Measurements from ENCODE around the gene SPACA6. TPM values are rescaled to one million over a fixed set of nuclear protein-coding genes. Genes with fewer than 3 reads are reported as not detected.

Gene SPACA6
- total and polyA plus RNA-seq, 9 of the 15 experiments (the other 6 are each of a cell fraction or from before 2014, with no cell fraction given), result 1.3 to 17.3 (median 6.2) TPM

DNA sequence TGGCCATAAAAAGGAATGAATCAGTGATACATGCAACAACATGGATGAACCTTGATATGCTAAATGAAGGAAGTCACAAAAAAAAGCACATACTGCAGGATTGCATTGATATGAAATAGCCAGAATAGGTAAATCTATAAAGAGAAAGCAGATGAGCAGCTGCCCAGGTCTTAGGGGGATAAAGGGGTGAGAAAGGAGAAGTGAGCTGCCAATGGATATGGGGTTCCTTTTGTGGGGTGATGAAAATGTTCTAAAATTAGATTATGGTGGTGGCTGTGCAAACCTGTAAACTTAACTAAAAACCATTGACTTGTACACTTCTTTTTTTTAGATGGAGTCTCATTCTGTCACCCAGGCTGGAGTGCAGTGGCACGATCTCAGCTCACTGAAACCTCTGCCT is 18.6 kb downstream of the SPACA6 start:
- DNase-seq (ENCODE audit: extremely low read depth in 1 of 4, low spot score in 3 of 4) (no peak), FAIRE-seq (no peak), ATAC-seq (no peak)
- Histone ChIP-seq H3K9me1 (ENCODE audit: control insufficient read depth, insufficient read depth, low read length) (no peaks in the 10 kb centered on the region), H3K9ac (ENCODE audit: insufficient read depth in 1 of 2, low read depth in 2 of 2, low read length in 2 of 2) (no peak overlapping the region), H3K27me3 (ENCODE audit: control insufficient read depth in 2 of 2, insufficient read depth in 2 of 2, low read length in 2 of 2) (peaks cover 0 to 3% of the 10 kb centered on the region in 2 experiments; a peak in 2 of 5 replicates), H3K4me3 (no peak overlapping the region), H3K36me3 (ENCODE audit: control insufficient read depth, insufficient read depth, low read length) (peaks cover 3% of the 10 kb centered on the region; the same call in 1 of the 3 replicates), H3K4me2 (ENCODE audit: insufficient read depth, low read length) (no peak overlapping the region), H3K27ac (ENCODE audit: extremely low read depth, low read depth, low read length) (no peak overlapping the region), H4K20me1 (replicated peaks; ENCODE audit: control insufficient read depth, insufficient read depth, low read length) (no peaks in the 10 kb centered on the region), H3K9me3 (replicated peaks; ENCODE audit: control insufficient read depth, insufficient read depth, low read depth, low read length) (no peaks in the 10 kb centered on the region), H3K4me1 (replicated peaks in 1 of 2; ENCODE audit: control insufficient read depth in 2 of 2, insufficient read depth in 2 of 2, low read length in 2 of 2) (peaks cover 0 to 13% of the 10 kb centered on the region in 2 experiments; a peak in 2 of 5 replicates), H2AFZ (ENCODE audit: low read depth, low read length) (no peak overlapping the region), H3K79me2 (ENCODE audit: control insufficient read depth, insufficient read depth, low read length) (no peaks in the 10 kb centered on the region)
- CTCF ChIA-PET (ENCODE audit: low intra/inter-chr PET ratio), result no interaction called here
- TF ChIP-seq, protein P1, sequence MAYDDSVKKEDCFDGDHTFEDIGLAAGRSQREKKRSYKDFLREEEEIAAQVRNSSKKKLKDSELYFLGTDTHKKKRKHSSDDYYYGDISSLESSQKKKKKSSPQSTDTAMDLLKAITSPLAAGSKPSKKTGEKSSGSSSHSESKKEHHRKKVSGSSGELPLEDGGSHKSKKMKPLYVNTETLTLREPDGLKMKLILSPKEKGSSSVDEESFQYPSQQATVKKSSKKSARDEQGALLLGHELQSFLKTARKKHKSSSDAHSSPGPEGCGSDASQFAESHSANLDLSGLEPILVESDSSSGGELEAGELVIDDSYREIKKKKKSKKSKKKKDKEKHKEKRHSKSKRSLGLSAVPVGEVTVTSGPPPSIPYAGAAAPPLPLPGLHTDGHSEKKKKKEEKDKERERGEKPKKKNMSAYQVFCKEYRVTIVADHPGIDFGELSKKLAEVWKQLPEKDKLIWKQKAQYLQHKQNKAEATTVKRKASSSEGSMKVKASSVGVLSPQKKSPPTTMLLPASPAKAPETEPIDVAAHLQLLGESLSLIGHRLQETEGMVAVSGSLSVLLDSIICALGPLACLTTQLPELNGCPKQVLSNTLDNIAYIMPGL (CRISPR knock-in tag; IDR thresholded peaks at IDR 0.05), result no peak
- TF ChIP-seq NCOR1 (IDR thresholded peaks at IDR 0.05) (no peak), STAT5A (IDR thresholded peaks at IDR 0.05; ENCODE audit: borderline replicate concordance, low read length) (no peak), HDAC1 (IDR thresholded peaks at IDR 0.05) (no peak), KLF16 (IDR thresholded peaks at IDR 0.05) (no peak), ZFX (CRISPR knock-in tag; IDR thresholded peaks at IDR 0.05) (no peak), JUN (IDR thresholded peaks at IDR 0.05; ENCODE audit: borderline replicate concordance, low read depth, low read length) (no peak), JUN (CRISPR knock-in tag; IDR thresholded peaks at IDR 0.05; ENCODE audit: borderline replicate concordance) (no peak), ZC3H4 (CRISPR knock-in tag; IDR thresholded peaks at IDR 0.05; ENCODE audit: borderline replicate concordance) (no peak), DMBX1 (CRISPR knock-in tag; IDR thresholded peaks at IDR 0.05; ENCODE audit: borderline replicate concordance) (no peak), NFRKB (IDR thresholded peaks at IDR 0.05; ENCODE audit: low read depth) (no peak)
- TF ChIP-seq, protein P2, sequence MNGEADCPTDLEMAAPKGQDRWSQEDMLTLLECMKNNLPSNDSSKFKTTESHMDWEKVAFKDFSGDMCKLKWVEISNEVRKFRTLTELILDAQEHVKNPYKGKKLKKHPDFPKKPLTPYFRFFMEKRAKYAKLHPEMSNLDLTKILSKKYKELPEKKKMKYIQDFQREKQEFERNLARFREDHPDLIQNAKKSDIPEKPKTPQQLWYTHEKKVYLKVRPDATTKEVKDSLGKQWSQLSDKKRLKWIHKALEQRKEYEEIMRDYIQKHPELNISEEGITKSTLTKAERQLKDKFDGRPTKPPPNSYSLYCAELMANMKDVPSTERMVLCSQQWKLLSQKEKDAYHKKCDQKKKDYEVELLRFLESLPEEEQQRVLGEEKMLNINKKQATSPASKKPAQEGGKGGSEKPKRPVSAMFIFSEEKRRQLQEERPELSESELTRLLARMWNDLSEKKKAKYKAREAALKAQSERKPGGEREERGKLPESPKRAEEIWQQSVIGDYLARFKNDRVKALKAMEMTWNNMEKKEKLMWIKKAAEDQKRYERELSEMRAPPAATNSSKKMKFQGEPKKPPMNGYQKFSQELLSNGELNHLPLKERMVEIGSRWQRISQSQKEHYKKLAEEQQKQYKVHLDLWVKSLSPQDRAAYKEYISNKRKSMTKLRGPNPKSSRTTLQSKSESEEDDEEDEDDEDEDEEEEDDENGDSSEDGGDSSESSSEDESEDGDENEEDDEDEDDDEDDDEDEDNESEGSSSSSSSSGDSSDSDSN (IDR thresholded peaks at IDR 0.05; ENCODE audit: borderline replicate concordance in 1 of 2, low read depth in 2 of 2, low read length in 2 of 2), result no peak
- TF ChIP-seq, protein P3, sequence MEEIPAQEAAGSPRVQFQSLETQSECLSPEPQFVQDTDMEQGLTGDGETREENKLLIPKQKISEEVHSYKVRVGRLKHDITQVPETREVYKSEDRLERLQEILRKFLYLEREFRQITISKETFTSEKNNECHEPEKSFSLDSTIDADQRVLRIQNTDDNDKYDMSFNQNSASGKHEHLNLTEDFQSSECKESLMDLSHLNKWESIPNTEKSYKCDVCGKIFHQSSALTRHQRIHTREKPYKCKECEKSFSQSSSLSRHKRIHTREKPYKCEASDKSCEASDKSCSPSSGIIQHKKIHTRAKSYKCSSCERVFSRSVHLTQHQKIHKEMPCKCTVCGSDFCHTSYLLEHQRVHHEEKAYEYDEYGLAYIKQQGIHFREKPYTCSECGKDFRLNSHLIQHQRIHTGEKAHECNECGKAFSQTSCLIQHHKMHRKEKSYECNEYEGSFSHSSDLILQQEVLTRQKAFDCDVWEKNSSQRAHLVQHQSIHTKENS (CRISPR knock-in tag; IDR thresholded peaks at IDR 0.05), result no peak
- in situ Hi-C loops (cut with MboI) (loop anchor here (5.0 kb wide), 1 partner anchor 66 kb away; no protein-coding TSS in a partner anchor), intact Hi-C loops (cut with micrococcal nuclease) (loop anchor here (1.0 kb wide), 1 partner anchor 66 kb away; no protein-coding TSS in a partner anchor)
- WGBS (ENCODE audit: insufficient coverage, low coverage, missing lambda C conversion rate), result no CpG with 5 or more reads among the region's 1 CpG
- POLR2A ChIA-PET, result interaction anchor here (1.1 kb wide), 2 partner anchors 9 to 13 kb away, joined by 3 read pairs; no protein-coding TSS in a partner anchor
- no TSS peak for BruUV-seq (replicated peaks)
